DLD1 (cell line): ENCODE results near the gene ZDHHC19.
"Not testable (repeated sequence)": the region's sequence is repeated elsewhere in the genome, so short reads cannot be mapped to it uniquely, and the experiment has no call there.

ENCODE experiments used
- in situ Hi-C: cut with HindIII; loops from 2 replicates; pipeline ENCODE4 v1.10.0; 2017; ENCODE audit warnings: low sequenced_read_pairs

Gene ZDHHC19

DNA sequence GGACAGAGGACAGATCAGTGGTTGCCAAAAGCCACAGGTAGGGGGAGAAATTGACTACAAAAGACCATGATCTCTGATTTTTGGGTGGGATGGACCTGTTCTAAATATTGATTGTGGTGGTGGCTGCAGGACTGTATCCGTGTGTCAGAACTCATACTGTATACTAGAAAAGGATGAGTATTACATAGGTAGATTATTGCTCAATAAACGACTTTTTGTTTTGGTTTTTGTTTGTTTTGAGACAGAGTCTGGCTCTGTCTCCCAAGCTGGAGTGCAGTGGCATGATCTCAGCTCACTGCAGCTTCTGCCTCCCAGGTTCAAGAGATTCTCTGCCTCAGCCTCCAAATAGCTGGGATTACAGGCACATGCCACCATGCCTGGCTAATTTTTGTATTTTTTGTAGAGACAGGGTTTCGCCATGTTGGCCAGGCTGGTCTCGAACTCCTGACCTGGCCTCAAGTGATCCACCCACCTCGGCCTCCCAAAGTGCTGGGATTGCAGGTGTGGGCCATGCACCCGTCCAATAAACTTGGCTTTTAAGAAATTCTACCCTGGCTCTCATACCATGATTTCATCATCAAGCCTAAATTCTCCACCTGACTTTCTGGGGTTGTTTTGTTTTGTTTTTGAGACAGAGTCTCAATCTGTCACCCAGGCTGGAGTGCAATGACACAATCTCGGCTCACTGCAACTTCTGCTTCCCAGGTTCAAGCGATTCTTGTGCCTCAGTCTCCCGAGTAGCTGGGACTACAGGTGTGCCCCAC lies 5.6 kb downstream of the ZDHHC19 start:
- in situ Hi-C loops = not testable (repeated sequence)

DNA sequence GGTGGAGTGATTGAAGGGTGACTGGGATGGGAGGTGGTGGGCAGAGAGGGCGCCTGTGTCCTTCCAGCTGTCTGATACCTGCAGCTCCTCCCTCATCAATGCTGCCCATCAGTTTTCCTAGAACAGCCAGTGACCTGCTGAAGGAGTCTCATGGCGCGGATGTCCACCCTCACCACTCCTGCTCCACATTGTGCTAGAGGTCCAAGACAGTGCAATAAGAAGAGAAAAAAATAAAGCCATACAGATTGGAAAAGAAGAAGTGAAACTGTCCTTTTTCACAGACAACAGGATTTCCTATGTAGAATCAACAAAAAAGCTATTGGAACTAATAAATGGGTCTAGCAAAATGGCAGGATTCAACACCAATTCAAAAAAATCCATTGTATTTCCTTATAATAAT lies 7.4 kb downstream of the ZDHHC19 start:
- in situ Hi-C loops = no loop called here

DNA sequence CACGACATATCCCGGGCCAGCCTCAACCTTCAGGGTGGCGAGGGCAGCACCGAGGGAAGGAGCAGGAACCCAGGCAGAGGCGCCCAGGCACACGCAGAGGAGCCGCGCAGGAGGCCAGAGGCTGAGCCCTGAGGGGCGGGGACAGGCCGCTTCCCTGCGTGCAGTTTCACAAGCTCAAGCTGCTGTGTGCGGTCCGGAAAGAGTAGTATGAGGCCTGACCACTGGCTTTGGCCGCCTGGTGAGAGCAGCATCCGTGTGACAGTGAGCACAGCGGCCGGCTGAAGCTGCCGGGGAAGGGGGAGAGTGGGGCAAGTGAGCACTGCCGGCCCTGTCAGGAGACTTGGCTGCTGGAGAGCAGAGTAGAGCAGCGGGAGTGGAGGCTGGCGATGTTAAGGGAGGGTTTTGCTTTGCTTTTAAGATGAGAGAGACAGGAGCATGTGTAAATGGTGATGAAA lies 8.7 kb downstream of the ZDHHC19 start:
- in situ Hi-C loops = no loop called here

DNA sequence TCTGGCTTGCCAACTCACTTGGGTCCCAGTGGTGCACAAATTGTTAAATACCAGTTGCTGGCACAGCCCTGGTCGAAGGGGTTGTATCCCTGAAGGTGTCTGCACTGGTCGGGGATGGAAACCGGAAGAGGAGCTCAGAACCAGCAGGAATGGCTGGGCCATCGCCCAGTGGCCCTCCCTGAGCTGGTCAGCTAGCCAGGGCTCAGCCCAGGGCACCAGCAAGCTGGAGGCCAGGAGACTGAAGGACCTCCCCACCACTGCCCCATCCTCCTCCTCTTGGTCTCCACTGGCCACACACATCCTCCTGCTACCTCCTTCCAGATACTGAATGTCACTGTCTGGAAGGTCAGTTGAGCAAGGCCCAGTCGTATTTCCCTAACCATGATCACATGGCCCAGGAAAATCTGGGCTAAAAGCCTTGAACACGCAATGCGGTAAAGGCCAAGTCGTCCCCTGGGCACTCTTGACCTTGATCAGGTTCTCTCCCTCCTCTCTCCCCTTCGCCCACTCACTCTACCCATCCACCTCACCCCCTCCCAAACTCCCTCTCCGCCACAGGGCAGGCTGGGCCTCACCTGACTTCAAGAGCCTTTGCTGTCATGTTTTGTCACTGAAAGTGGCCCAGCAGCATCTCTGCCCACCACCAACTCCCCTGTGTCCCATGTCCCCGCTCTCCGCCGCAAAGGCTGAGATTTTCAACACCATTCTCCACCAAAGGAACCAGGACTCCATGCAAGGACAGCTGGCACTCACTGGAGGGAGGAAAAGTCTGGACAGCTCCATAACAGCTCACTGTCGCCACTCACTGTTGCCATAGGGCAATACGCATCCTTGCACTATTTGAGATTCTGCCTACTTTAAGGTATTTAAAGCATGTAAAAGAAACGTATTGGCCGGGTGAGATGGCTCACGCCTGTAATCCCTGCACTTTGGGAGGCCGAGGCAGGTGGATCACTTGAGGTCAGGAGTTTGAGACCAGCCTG lies 12.1 kb downstream of the ZDHHC19 start:
- in situ Hi-C loops = no loop called here

DNA sequence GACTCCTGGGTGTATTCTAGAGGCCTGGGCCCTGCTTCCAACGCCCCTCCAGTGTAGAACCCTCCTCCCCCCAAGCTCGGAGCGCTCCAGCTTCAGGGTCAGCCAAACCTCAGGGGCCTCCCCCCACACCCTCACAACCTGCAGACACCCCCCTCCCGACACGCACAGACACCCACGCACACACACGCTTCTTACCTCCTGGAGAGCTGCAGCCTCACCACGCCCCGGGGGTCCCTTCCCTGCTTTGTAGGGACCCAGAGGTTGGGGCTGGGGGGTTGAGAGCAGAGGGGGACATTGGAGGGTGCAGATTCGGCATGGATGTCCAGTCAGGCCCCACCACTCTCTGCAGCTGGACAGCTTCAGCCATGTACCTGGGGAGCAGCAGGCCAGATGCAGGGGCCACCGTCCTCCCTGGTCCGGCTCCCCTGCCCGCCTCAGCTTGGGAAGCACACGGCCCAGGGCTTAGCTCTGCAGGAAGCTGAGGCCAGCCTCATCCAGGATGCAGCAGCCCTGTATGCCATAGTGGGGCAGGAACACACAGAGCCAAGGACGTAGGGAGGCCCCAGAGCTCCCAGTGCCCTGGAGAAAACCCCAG lies 13.0 kb downstream of the ZDHHC19 start:
- in situ Hi-C loops = no loop called here

DNA sequence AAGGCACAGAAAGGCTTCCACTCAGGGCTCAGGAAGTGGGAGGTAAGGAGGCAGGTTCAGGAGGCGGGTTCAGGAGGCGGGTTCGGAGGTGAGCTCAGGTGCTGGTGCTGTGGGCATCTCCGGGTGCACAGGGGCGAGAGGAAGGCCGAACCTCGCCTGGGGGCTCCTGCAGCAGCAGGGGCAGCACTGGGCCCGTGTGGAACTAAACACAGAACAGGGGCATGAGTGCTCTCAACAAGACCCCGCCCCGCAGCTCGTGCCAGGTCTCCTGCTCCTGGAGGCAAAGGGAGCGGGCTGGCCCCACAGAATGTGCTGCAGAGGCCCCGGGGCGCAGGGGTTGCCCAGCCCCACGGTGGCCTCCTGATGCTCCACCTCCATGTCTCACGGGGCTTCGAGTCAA lies 13.7 kb downstream of the ZDHHC19 start:
- in situ Hi-C loops = no loop called here

DNA sequence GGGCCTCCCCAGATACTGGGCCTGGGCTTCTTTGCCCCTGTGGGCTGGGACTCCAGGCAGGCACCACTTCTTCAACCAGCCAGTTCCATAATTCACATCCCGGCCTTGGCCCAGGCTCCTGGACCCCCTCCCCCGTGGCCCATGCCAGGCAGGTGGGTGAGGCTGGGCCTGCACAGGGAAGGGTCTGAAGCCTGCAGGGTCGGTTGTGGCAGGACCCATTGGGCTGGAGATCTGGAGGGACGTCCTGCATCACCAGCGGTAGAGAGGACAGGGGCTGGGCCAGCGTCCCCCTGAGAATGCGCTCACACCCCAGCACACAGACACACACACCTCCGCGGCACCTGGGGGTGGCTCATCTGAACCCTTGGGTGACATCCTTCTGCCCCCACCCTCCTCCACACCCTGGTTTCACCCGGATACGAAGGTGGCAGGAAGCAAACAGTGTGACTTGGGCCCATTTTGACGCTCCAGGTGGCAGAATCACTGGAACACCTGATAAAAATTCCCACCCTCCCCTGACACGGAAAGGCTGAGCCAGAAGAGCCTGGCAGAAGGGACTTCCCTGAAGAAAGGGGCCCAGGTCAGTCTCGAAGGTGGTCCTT lies 15.4 kb downstream of the ZDHHC19 start:
- in situ Hi-C loops = no loop called here

DNA sequence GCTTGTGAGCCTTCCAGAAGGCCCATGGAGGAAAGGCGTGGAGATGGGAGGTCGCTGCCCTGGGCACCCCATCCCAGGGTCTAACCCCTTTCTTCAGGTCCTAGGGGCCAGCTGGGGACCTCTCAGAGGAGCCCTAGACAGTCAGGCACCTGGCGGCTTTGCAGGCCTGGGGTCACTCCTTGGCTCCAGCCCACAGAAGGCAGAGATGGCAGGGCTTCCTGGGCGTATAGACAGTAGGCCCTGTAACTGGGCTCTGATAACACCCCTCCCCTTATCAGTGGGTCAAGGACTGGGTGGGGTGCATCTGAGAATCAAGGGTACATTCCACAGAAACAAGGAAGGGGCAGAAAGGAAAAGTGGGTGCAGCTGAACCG lies 16.7 kb downstream of the ZDHHC19 start:
- in situ Hi-C loops = no loop called here

DNA sequence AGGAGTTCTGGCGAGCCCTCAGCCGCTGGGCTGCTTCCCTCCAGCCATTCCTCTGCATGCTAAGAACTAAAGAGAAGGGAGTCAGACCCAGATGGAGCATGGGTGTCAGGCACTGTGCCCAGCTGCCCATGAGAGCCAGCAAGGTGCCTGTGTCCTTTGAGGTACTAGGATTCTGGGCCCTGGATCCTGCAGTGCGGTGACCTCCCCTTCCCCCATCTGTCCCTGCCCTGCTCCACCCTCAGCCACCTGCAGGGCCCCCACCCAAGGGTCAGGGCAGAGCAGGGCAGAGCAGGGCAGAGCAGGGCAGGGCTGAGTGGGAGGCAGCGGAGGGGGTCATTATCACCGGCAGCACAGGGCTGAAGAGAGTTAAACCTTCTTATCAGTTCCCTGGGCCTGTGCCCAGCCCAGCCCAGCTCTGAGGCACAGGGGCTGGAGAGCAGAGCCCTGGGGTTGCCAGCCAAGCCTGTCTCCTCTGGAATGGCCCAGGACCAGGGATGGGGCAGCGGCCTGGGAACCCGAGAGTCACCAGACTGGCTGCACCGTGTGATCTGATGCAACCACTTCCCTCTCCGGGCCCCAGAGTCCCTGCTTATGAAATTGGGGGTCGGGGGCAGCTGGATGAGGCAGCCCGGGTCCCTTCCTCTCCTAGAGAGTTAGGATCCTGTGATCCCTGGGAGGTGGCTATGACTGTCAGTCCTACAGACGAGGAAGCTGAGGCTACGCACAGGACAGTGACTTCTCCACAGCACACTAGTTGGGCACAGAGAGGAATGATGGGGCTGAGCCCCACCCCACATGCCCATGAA lies 17.3 kb downstream of the ZDHHC19 start:
- in situ Hi-C loops = no loop called here

DNA sequence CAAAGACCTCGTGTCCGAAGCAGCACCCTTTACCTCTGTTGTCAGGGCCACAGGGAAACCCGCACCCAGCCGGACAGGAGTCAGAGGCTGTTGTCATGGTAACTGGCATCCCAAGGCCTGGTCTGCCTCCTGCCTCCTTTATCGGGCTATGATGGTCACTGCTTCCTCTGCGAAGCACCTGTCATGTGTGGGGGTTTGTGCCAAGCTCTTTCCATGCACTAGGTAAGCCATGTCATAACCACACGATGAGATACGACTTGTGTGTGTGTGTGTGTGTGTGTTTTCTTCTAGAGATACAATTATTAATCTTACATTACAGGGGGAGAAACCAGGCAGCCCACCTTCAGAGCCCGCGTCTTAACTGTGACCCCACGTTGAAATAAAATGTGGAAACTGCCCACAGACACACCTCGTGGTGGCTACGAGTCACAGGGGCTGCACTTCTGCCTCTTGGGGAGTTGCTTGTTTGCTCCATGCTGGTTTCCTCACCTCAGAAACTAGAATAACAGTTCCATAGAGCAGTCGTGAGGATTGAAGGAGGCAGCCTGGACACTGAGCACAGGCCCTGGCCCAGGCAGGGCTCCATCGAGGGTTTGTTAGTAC lies 18.0 kb downstream of the ZDHHC19 start:
- in situ Hi-C loops = no loop called here

DNA sequence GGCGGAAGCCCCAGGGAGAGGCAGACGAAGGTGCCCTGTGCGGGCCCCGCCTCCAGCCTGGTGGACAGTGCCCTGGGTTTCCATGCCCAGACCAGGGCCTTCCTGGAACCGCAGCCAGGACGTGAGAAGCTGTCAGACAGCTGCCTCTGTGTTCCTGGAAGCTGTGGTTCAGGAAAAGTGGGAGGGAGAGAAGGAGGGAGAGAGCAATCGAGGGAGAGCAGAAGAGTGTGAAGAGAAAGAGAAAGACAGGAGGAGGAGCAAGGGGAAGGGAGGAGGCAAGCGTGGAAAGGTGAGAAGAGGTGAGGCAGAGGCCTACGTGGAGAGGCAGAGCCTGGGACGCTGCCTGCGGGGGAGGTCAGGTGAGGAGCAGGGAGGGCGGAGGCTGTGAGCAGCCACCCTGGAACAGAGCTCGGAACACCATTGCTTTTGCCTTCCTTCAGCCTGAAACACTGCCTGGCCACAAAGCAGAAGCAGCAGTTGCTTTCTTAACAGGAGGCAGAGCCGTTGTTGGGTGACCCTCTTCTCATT lies 18.6 kb downstream of the ZDHHC19 start:
- in situ Hi-C loops = no loop called here

DNA sequence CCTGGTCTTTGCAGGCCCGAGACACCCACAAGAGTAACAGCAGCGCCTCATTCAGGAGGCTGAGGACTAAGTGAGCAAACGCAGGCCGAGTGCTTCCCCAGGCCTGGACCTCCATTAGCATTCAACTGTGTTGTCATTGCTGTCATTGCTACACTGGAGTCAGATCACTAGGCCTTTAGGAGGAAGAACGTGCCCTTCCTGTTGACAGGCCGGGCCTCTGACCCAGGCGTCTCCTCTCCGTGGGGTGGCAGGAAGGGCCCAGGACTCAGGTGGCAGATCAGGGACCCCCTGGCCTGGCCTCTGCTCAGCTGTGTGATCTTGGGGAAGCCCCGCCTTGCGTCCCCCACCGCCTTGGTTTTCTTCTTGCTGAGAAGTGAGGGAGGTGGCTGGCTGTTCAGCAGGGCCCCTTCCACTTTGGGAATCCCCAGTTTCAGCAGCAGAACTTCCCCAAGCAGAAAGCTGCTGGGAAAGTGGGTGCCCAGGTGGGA lies 19.1 kb downstream of the ZDHHC19 start:
- in situ Hi-C loops = no loop called here

DNA sequence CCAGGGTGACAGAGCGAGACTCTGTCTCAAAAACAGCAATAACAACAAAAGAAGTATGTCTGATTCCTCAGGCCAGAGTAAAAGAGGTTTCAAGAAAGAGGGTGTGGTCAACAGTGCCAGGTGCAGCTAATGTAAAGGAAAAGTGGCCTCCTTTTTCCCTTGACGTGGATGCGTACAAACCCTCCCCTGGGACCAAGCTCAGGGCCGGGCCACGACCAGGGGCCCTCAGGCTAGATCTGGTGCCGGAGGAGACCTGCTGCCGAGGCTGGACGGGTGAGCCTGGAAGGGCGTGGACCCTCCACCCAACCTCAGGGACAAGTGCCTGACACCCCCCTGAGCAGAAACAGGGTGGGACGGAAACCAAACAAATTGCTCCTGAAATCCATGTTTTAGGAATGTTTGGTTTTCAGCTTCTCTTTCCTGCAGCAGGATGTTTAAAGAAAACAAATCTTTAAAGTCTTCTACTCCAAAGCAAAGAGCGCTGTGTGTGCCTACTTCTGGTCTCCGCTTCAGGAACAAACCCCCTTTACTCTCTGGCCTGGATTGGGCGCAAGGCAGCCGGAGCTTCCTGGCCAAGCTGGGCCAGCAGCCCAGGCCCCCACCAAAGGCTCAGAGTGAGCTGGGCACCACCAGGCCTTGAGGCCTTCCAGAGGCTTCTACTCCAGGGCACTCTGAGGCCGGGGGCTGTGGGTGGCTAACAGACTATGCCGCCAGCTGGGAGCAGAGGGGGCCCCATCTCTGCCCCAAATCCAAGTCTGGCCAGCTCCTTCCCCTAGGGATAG lies 21.4 kb downstream of the ZDHHC19 start:
- in situ Hi-C loops = no loop called here

DNA sequence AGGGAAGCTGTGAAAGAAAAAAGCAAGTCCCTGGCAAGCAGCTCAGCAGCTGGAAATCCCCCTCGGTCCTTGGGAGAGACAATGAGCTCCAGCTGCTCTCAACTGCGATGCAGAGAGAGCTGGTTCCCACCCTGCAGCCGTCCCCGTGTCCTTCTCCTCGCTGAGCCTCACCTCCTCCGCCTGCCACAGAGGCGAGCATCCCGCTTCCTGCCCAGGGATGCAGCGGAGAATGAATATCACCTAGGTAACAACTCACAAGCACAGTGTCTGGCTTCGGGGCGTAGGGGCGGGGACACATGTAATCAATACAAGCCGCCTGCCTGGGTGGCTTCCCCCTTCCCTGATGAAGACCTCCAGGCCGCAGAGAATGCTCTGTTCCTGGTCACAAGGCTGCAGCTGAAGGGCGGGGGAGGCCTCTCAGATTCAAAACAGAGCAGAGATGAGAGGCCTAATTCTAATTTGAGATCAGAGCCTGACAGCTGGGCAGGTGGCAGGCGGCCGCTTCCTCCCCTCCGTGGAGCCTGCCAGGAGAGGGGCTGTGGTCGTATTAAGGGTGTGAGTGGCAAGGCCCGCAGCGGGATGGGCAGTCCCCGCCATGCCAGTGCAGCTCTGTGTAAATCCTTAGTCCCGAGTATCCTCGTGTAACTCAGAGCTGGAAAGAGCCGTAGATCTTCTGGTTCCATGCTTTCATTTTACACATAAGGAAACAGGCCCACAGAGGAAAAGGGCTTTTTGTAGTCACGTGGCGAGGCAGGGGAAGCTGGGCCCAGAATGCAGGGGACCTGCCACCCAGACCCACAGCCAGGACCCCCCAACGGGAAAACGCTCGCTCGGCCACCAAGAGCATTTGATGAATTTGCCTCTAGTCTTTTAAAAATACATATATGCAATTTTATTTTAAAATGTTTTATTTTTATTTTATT lies 24.3 kb downstream of the ZDHHC19 start:
- in situ Hi-C loops = no loop called here

DNA sequence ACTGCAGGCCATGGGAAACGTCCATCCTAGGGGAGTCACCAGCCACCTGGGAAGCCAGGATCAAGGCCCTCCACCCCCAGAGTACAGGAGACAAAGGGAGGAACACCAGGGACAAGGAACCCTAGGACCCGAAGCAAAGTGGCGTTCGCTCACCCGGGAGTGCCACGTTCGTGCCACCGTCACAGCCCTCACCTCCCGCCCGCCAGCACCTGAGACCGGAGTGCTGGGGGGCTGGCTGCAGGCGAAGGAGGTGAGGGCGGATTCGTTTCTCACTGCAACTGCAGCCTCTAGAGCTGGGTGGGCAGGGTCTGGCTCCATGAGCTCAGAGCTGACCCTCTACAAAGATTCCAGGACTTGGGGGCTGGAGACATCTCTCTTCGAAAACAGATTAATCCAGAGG lies 26.3 kb downstream of the ZDHHC19 start:
- in situ Hi-C loops = no loop called here

DNA sequence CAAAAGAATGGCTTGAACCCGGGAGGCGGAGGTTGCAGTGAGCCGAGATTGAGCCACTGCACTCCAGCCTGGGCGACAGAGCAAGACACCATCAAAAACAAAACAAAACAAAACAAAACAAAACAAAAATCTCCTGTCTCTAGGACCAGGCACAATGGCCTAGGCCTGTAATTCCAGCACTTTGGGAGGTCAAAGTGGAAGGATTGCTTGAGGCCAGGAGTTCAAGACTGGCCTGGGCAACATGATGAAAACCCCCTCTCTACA lies 27.1 kb downstream of the ZDHHC19 start:
- in situ Hi-C loops = not testable (repeated sequence)

DNA sequence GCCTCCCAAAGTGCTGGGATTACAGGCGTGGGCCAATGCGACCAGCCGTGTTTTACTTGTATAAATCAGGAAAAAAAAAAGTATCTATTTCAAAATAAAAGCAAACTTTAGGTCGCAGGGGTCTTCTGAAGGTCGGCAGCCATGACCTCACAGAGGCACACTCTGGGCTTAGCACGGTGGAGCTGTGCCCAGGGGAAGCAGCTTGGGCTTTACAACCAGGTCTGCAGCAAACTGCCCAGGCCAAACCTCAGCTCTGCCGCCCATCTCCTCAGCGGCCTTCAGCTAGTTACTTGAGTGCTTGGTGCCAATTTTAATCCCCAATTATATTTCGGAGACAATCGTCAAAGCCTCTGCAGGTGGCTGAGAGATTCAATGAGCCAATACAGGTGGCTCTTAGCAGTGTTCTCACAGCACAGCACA lies 30.1 kb downstream of the ZDHHC19 start:
- in situ Hi-C loops = no loop called here

DNA sequence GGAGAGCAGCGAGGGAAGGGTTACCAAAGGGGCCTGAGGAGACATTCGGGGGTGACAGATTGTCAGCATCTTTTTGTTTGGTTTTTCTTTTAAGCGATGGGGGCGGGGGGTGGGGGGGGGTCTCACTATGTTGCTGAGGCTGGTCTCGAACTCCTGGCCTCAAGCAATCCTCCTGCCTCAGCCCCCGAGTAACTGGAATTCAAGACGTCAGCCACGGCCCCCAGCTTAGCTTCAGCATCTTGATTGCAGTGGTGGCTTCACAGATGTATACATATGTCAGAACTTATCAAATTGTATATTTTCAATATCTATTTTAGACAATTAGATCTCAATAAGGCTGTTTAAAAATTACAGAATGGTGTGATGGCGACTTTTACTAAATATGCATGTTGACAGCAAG lies 30.9 kb downstream of the ZDHHC19 start:
- in situ Hi-C loops = no loop called here
